Ishikawa (cell line): Measurements from ENCODE around the gene BPIFA3.
A peak's percentile ranks its signal among the peaks of the same experiment; 100 is the strongest.

Experiments
- CEBPB ChIP-seq: IDR thresholded peaks from 2 replicates; pipeline ENCODE4 v1.6.1; 2012
- CREB1 ChIP-seq: IDR thresholded peaks from 2 replicates; pipeline ENCODE4 v1.6.1; 2012; ENCODE audit warnings: low read depth
- EGR1 ChIP-seq: IDR thresholded peaks from 2 replicates; pipeline ENCODE4 v1.6.1; 2012
- EP300 ChIP-seq: IDR thresholded peaks from 2 replicates; pipeline ENCODE4 v1.6.1; 2012; ENCODE audit warnings: borderline replicate concordance
- FOXM1 ChIP-seq: IDR thresholded peaks from 2 replicates; pipeline ENCODE4 v1.6.1; 2012; ENCODE audit warnings: low read depth, borderline replicate concordance
- NFIC ChIP-seq: IDR thresholded peaks from 2 replicates; pipeline ENCODE4 v1.6.1; 2012
- RAD21 ChIP-seq: IDR thresholded peaks from 2 replicates; pipeline ENCODE4 v1.6.1; 2012; ENCODE audit warnings: low read depth
- TAF1 ChIP-seq: IDR thresholded peaks from 2 replicates; pipeline ENCODE4 v1.6.1; 2012; ENCODE audit warnings: low read depth, mild to moderate bottlenecking
- TCF12 ChIP-seq: IDR thresholded peaks from 2 replicates; pipeline ENCODE4 v1.6.1; 2012; ENCODE audit warnings: low read depth
- TEAD4 ChIP-seq: IDR thresholded peaks from 2 replicates; pipeline ENCODE4 v1.6.1; 2012
- YY1 ChIP-seq: IDR thresholded peaks from 2 replicates; pipeline ENCODE4 v1.6.1; 2012; ENCODE audit warnings: low read depth
- ZBTB7A ChIP-seq: IDR thresholded peaks from 2 replicates; pipeline ENCODE4 v1.6.1; 2012; ENCODE audit warnings: low read depth
- TF ChIP-seq, protein P1 (sequence below): IDR thresholded peaks from 2 replicates; pipeline ENCODE4 v1.6.1; 2012
- TF ChIP-seq, protein P2 (sequence below): IDR thresholded peaks from 2 replicates; pipeline ENCODE4 v1.6.1; 2012; ENCODE audit warnings: low read depth, mild to moderate bottlenecking
- TF ChIP-seq, protein P3 (sequence below): IDR thresholded peaks from 2 replicates; pipeline ENCODE4 v1.6.1; 2012

The BPIFA3 gene

GRCh38 chr20:33202451-33202850, 14.7 kb upstream of the BPIFA3 start:
- TF ChIP-seq NFIC (no peak), TAF1 (no peak), FOXM1 (no peak), TCF12 (no peak), CEBPB (no peak), YY1 (no peak), RAD21 (no peak), ZBTB7A (no peak), EP300 (no peak), CREB1 (no peak), TEAD4 (no peak), EGR1 (no peak)
- TF ChIP-seq, protein P1, sequence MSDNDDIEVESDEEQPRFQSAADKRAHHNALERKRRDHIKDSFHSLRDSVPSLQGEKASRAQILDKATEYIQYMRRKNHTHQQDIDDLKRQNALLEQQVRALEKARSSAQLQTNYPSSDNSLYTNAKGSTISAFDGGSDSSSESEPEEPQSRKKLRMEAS = no peak
- TF ChIP-seq, protein P2, sequence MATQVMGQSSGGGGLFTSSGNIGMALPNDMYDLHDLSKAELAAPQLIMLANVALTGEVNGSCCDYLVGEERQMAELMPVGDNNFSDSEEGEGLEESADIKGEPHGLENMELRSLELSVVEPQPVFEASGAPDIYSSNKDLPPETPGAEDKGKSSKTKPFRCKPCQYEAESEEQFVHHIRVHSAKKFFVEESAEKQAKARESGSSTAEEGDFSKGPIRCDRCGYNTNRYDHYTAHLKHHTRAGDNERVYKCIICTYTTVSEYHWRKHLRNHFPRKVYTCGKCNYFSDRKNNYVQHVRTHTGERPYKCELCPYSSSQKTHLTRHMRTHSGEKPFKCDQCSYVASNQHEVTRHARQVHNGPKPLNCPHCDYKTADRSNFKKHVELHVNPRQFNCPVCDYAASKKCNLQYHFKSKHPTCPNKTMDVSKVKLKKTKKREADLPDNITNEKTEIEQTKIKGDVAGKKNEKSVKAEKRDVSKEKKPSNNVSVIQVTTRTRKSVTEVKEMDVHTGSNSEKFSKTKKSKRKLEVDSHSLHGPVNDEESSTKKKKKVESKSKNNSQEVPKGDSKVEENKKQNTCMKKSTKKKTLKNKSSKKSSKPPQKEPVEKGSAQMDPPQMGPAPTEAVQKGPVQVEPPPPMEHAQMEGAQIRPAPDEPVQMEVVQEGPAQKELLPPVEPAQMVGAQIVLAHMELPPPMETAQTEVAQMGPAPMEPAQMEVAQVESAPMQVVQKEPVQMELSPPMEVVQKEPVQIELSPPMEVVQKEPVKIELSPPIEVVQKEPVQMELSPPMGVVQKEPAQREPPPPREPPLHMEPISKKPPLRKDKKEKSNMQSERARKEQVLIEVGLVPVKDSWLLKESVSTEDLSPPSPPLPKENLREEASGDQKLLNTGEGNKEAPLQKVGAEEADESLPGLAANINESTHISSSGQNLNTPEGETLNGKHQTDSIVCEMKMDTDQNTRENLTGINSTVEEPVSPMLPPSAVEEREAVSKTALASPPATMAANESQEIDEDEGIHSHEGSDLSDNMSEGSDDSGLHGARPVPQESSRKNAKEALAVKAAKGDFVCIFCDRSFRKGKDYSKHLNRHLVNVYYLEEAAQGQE = no peak
- TF ChIP-seq, protein P3, sequence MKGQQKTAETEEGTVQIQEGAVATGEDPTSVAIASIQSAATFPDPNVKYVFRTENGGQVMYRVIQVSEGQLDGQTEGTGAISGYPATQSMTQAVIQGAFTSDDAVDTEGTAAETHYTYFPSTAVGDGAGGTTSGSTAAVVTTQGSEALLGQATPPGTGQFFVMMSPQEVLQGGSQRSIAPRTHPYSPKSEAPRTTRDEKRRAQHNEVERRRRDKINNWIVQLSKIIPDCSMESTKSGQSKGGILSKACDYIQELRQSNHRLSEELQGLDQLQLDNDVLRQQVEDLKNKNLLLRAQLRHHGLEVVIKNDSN = no peak

- TF ChIP-seq CREB1 = no peak
- no peak for TF ChIP-seq TAF1
- no peak for TF ChIP-seq TCF12
- TF ChIP-seq, protein P1 = no peak
- TF ChIP-seq FOXM1 = no peak
- TF ChIP-seq NFIC = no peak
- TF ChIP-seq CEBPB = no peak
- TF ChIP-seq EGR1 = no peak
Measured at GRCh38 chr20:33203444-33203843, 13.7 kb upstream of the BPIFA3 start.

- TF ChIP-seq EP300 = no peak
- TF ChIP-seq TEAD4 = no peak
- TF ChIP-seq FOXM1 = no peak
- TF ChIP-seq, protein P2 = peak; percentile 99
- TF ChIP-seq, protein P1 = peak; percentile 71
Measured at GRCh38 chr20:33209789-33210188, 7.4 kb upstream of the BPIFA3 start.

DNA sequence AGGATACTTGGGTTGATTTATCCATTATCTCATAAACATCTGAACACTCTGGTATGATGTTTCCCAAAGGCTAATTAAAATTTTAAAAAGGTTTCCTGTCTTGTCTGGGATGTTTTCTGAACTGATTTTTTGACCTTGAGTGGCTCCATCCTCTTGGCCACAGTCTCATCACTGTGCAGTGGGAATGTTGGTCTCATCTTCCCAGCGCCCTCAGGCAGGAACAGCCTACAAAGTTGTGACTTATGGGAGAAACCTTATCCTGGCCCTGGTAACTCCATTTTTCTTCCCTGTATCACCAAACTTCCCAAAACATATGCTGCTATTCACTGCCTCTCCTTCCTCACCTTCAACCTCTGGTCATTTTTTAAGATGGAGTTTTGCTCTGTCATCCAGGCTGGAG, 6.8 kb upstream of the BPIFA3 start:
- TF ChIP-seq EP300 (no peak), TCF12 (no peak), RAD21 (no peak), EGR1 (no peak), TAF1 (no peak), FOXM1 (no peak), TEAD4 (no peak), NFIC (no peak), YY1 (no peak), CEBPB (no peak), CREB1 (no peak)
- TF ChIP-seq, protein P3 = no peak
- TF ChIP-seq, protein P2 = no peak
- TF ChIP-seq, protein P1 = no peak
